OCI-LY7 (cell line): Measurements from ENCODE around the gene YIF1B.

Experiments used
- CTCF ChIP-seq: fragments of 200-600 bp; sonication (generic); conservative IDR thresholded peaks from 2 replicates; pipeline ENCODE4 v1.5.1; 2014; ENCODE audit warnings: mild to moderate bottlenecking, antibody characterized with exemption, low read length, moderate library complexity, mixed read lengths
- EZH2phosphoT487 ChIP-seq: fragments of 200-600 bp; sonication (generic); IDR thresholded peaks from 2 replicates; pipeline ENCODE4 v1.6.1; 2018; ENCODE audit warnings: low read depth, borderline replicate concordance, mild to moderate bottlenecking, mixed run types, antibody characterized with exemption, low read length, moderate library complexity, mixed read lengths

- TF ChIP-seq CTCF (no peak), EZH2phosphoT487 (no peak)
Observed at GRCh38 chr19:38351865-38352395, 36.2 kb upstream of the YIF1B start.
